Measurements from ENCODE around the gene PRKCQ.

The PRKCQ gene

DNA sequence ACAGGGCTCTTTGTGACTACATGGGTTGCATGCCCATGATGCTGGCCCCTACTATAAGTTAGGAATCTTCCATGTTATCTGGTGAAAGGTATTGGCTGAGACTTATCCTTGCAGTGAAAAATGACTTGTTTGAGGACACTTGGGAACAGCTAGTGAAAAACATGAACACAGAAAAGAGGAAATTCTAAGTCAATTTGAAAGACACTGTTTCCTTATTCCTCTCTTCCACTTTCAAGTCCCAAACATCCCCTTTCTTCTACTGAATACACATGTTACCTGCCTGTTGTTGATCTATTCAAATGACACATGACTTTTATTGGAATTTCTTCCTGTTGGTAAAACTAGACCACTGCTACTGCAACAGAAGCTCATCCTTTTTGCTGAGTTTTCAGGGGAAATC, 29.5 kb upstream of the PRKCQ start:
- TF ChIP-seq FOXM1 (IDR thresholded peaks at IDR 0.05; ENCODE audit: borderline replicate concordance) = no peak
- TF ChIP-seq ELF4 (IDR thresholded peaks at IDR 0.05) = no peak
- no peak for TF ChIP-seq TARDBP (IDR thresholded peaks at IDR 0.05)
- no peak for TF ChIP-seq CTBP1 (IDR thresholded peaks at IDR 0.05; ENCODE audit: borderline replicate concordance)
- POLR2A ChIA-PET = no interaction called here
- CTCF ChIA-PET = no interaction called here
- DNase-seq (ENCODE audit: extremely low spot score) = no peak

DNA sequence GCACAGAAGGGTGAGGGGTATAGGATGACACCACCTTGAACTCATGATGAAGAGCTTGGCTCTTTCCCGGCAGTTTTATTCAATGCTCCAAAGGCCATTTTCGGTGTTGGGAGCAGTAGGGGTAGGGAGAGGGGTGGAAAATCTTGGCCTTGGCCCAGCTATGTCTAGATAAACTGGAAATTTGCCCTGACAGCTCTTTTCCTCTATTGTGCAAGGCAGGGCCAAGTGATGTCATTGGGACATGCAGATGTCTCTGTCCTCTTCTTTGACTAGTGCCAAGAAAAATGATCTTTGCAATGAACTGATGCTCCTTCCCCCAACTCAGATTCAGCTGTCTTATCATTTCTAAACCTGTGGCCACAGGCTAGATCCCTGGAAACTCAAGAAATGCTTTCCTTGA, 27.7 kb upstream of the PRKCQ start:
- ChIA-PET CTCF (no interaction called here), POLR2A (no interaction called here)
- no peak for TF ChIP-seq SUZ12 (IDR thresholded peaks at IDR 0.05)
- TF ChIP-seq BHLHE40 (IDR thresholded peaks at IDR 0.05; ENCODE audit: borderline replicate concordance) = no peak
- TF ChIP-seq FOXM1 (IDR thresholded peaks at IDR 0.05; ENCODE audit: borderline replicate concordance) = no peak
- TF ChIP-seq L3MBTL2 (conservative IDR thresholded peaks at IDR 0.05) = no peak
- no peak for TF ChIP-seq CTBP1 (IDR thresholded peaks at IDR 0.05; ENCODE audit: borderline replicate concordance)
- TF ChIP-seq ZNF384 (IDR thresholded peaks at IDR 0.05) = no peak
- no peak for TF ChIP-seq SP1 (IDR thresholded peaks at IDR 0.05)
- no peak for TF ChIP-seq NFRKB (IDR thresholded peaks at IDR 0.05)
- TF ChIP-seq FOXA1 (IDR thresholded peaks at IDR 0.05) = no peak
- TF ChIP-seq LEF1 (IDR thresholded peaks at IDR 0.05; ENCODE audit: borderline replicate concordance) = no peak
- TF ChIP-seq ELF4 (IDR thresholded peaks at IDR 0.05) = no peak
- DNase-seq (ENCODE audit: extremely low spot score) = no peak

DNA sequence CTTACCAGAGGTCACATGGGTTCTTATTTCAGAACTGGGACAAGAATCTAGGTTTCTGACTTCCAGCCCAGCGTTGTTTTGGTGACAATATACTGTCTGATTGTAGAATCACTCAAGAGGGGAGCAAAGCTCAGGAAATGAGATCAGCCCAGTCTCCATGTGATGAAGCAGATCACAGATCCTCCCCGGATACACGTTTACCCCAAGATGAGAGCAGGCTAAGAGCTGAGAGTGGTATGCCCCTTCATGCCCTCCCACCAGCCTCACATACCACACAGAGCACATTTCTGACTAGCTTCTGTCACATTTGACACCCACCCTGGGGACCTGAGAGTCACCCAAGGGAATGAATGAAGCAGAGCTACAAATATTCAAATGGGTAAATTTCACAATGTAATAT, 27.1 kb upstream of the PRKCQ start:
- ChIA-PET CTCF (no interaction called here), POLR2A (no interaction called here)
- TF ChIP-seq FOXK2 (IDR thresholded peaks at IDR 0.05) (no peak), FOXM1 (IDR thresholded peaks at IDR 0.05; ENCODE audit: borderline replicate concordance) (no peak), BHLHE40 (IDR thresholded peaks at IDR 0.05; ENCODE audit: borderline replicate concordance) (no peak), FOXA1 (IDR thresholded peaks at IDR 0.05) (no peak), ZNF384 (IDR thresholded peaks at IDR 0.05) (no peak), NFRKB (IDR thresholded peaks at IDR 0.05) (no peak), LEF1 (IDR thresholded peaks at IDR 0.05; ENCODE audit: borderline replicate concordance) (no peak)
- TF ChIP-seq, protein P1, sequence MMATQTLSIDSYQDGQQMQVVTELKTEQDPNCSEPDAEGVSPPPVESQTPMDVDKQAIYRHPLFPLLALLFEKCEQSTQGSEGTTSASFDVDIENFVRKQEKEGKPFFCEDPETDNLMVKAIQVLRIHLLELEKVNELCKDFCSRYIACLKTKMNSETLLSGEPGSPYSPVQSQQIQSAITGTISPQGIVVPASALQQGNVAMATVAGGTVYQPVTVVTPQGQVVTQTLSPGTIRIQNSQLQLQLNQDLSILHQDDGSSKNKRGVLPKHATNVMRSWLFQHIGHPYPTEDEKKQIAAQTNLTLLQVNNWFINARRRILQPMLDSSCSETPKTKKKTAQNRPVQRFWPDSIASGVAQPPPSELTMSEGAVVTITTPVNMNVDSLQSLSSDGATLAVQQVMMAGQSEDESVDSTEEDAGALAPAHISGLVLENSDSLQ (IDR thresholded peaks at IDR 0.05) = no peak

DNA sequence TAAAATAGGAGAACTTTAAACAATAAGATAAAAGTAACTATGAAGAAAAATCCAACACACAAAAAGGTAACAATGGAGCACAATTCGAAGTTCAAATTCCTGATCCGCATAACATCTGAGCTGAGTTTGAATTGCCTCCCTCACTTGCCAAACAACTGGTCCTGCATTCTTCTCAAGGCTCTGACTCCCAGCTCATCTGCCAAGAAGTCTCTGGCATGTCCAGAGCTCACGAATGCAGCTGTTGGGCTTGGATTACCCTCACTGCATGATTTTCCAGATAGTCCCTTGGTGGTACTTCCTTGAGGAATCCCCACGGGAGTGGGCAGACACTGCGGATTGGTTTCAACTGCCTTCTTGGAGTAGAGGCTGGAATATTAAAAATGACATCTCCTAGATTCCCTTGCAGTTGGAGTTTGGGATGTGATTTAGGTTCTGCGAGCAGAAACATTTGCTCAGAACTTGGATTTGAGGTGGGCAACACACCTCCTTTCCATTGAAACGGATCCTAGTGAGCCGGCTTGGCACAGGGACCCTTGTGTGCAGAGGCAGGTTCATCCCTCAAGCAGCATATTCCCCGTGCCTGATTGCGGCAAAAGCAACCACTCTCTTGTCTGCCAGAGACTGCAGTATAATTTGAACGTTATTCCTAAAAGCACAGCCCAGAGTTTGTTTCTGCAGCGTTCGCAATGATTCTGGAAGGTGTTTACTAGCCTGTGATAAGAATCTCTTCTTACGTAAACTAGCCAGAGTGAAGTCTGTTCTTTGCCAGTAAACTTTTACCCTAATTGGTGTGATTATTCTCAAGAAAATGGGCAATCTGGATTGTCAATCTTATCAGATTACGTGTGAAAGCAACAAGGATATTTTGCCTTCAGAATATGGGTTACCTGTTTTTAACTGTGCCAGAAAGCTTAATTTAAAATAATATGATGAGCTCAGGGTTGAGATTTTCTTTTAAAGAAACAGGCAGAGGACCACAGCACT, 23.4 kb upstream of the PRKCQ start:
- CTCF ChIA-PET = no interaction called here
- POLR2A ChIA-PET = interaction anchor here (1.1 kb wide), 1 partner anchor 23 kb away, joined by 4 read pairs; the partner anchor contains the start of gene PRKCQ
- no peak for DNase-seq (ENCODE audit: extremely low spot score)
- TF ChIP-seq FOXA1 (IDR thresholded peaks at IDR 0.05) = no peak
- TF ChIP-seq BHLHE40 (IDR thresholded peaks at IDR 0.05; ENCODE audit: borderline replicate concordance) = no peak
- TF ChIP-seq SUZ12 (IDR thresholded peaks at IDR 0.05) = no peak
- no peak for TF ChIP-seq LEF1 (IDR thresholded peaks at IDR 0.05; ENCODE audit: borderline replicate concordance)
- TF ChIP-seq ELF4 (IDR thresholded peaks at IDR 0.05) = no peak
- no peak for TF ChIP-seq ZNF384 (IDR thresholded peaks at IDR 0.05)
- no peak for TF ChIP-seq FOXM1 (IDR thresholded peaks at IDR 0.05; ENCODE audit: borderline replicate concordance)
- no peak for TF ChIP-seq CTBP1 (IDR thresholded peaks at IDR 0.05; ENCODE audit: borderline replicate concordance)
- TF ChIP-seq SP1 (IDR thresholded peaks at IDR 0.05) = no peak
- no peak for TF ChIP-seq ARNT (IDR thresholded peaks at IDR 0.05)
- TF ChIP-seq L3MBTL2 (conservative IDR thresholded peaks at IDR 0.05) = no peak
- no peak for TF ChIP-seq NFRKB (IDR thresholded peaks at IDR 0.05)
- no peak for TF ChIP-seq TARDBP (IDR thresholded peaks at IDR 0.05)
- TF ChIP-seq HDGF (IDR thresholded peaks at IDR 0.05; ENCODE audit: borderline replicate concordance) = no peak
- TF ChIP-seq FOXK2 (IDR thresholded peaks at IDR 0.05) = no peak
- TF ChIP-seq, protein P1 (IDR thresholded peaks at IDR 0.05) = no peak

More for the DNA sequence above, 27.1 kb upstream of the PRKCQ start:
- DNase-seq (ENCODE audit: extremely low spot score) = no peak

DNA sequence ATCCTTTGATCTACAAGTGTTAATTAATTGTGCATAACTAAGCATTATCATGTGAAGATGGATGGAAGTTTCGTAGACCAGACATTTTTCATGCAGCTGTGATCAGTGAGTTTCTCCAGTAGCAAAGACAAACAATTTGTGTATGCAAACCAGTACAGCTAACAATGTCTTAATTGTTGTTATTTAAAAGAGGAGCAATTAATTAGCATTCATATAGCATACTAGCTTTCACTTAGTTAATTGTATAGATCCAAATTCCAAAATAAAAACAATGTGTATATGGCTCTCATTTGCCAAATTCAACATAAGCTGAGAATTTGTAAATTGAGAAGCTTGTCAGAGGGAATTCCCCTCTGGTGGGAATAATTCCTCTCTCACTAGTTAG, 22.6 kb upstream of the PRKCQ start:
- CTCF ChIA-PET = no interaction called here
- POLR2A ChIA-PET = interaction anchor here (1.1 kb wide), 1 partner anchor 22 kb away, joined by 4 read pairs; the partner anchor contains the start of gene PRKCQ
- DNase-seq (ENCODE audit: extremely low spot score) = no peak
- no peak for TF ChIP-seq ELF4 (IDR thresholded peaks at IDR 0.05)
- TF ChIP-seq SUZ12 (IDR thresholded peaks at IDR 0.05) = no peak
- no peak for TF ChIP-seq FOXK2 (IDR thresholded peaks at IDR 0.05)
- TF ChIP-seq NFRKB (IDR thresholded peaks at IDR 0.05) = no peak
- no peak for TF ChIP-seq ZNF384 (IDR thresholded peaks at IDR 0.05)
- TF ChIP-seq ARNT (IDR thresholded peaks at IDR 0.05) = no peak
- TF ChIP-seq CTBP1 (IDR thresholded peaks at IDR 0.05; ENCODE audit: borderline replicate concordance) = no peak
- TF ChIP-seq FOXA1 (IDR thresholded peaks at IDR 0.05) = no peak
- TF ChIP-seq FOXM1 (IDR thresholded peaks at IDR 0.05; ENCODE audit: borderline replicate concordance) = no peak
- no peak for TF ChIP-seq BHLHE40 (IDR thresholded peaks at IDR 0.05; ENCODE audit: borderline replicate concordance)
- TF ChIP-seq, protein P1 (IDR thresholded peaks at IDR 0.05) = no peak
- no peak for TF ChIP-seq L3MBTL2 (conservative IDR thresholded peaks at IDR 0.05)
- TF ChIP-seq HDGF (IDR thresholded peaks at IDR 0.05; ENCODE audit: borderline replicate concordance) = no peak
- no peak for TF ChIP-seq TARDBP (IDR thresholded peaks at IDR 0.05)
- TF ChIP-seq LEF1 (IDR thresholded peaks at IDR 0.05; ENCODE audit: borderline replicate concordance) = no peak
- TF ChIP-seq SP1 (IDR thresholded peaks at IDR 0.05) = no peak

Measured in HEK293T (cell line).